HG02763 (cell line): ENCODE measurements around the gene PLEKHA3.
"Not testable (repeated sequence)": the region's sequence is repeated elsewhere in the genome, so short reads cannot be mapped to it uniquely, and the experiment has no call there.

Source experiments
- ATAC-seq: cut with Tn5 transposase; IDR thresholded peaks from one replicate; pipeline ENCODE4 v1.9.1; 2021; ENCODE audit warnings: mild to moderate bottlenecking, moderate library complexity; ENCODE audit not compliant: unreplicated experiment

PLEKHA3 gene

DNA sequence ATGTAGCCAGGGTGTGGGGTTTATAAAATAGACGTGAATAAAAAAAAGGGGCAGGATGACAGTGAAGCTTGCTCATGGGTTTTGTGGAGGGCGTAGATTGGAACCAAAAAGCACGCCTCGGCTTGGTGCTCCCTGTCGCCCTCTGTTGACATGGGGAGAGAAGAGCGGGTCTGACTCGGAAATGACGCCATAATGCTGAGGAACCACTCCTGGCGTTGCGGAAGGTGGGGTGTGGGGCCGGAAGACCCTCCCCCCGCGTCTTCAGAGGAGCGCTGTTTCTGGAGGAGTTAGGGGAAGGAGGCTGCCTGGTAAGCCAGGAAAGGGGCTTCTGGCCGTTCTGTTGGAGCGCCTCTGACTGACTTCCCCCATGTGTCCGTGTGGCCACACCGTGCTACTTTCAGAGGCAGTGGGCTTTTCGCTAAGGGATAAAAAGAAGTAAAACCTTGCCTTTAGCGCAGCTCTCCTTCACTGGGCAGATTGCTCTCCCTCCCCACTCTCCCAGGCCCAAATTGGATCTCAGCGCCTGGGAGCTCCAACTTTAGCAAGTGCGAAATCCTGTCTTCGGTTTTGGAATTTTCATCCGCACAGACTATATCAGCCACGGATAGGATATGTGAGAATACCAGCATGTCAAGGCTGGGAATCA lies 42.8 kb downstream of the PLEKHA3 start:
- peak; percentile 94 for ATAC-seq

DNA sequence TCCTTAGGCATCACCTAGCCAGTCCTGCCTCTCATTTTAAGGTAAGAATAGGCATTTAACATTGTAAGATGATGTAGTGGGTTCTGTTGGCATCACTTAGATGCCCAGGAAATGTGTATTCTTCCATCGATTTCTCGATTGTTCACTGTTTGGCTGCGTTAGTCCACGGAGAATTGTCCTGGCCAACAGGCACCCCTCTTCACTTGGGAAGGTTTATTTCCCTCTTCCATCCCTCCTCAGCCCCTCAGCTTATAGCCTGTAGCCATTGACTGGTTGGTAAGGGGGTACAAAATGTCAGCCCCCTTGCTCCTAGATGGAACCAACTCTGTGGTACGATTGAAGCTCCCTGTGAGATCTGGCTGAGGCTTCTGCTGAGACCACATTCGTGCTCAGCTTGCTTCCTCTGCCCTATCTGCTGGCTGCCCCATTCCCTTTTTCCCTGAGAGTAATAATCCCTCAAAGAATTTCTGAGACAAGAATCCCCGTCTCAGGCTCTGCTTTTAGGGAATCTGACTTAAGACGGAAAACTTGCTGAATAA lies 43.4 kb downstream of the PLEKHA3 start:
- peak; percentile 6 for ATAC-seq

DNA sequence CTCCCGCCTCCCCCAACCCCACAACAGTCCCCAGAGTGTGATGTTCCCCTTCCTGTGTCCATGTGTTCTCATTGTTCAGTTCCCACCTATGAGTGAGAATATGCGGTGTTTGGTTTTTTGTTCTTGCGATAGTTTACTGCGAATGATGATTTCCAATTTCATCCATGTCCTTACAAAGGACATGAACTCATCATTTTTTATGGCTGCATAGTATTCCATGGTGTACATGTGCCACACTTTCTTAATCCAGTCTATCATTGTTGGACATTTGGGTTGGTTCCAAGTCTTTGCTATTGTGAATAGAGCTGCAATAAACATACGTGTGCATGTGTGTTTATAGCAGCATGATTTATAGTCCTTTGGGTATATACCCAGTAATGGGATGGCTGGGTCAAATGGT lies 44.8 kb downstream of the PLEKHA3 start:
- not testable (repeated sequence) for ATAC-seq

DNA sequence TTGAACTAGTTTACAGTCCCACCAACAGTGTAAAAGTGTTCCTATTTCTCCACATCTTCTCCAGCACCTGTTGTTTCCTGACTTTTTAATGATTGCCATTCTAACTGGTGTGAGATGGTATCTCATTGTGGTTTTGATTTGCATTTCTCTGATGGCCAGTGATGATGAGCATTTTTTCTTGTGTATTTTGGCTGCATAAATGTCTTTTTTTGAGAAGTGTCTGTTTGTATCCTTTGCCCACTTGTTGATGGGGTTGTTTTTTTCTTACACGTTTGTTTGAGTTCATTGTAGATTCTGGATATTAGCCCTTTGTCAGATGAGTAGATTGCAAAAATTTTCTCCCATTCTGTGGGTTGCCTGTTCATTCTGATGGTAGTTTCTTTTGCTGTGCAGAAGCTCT lies 45.2 kb downstream of the PLEKHA3 start:
- ATAC-seq: not testable (repeated sequence)

DNA sequence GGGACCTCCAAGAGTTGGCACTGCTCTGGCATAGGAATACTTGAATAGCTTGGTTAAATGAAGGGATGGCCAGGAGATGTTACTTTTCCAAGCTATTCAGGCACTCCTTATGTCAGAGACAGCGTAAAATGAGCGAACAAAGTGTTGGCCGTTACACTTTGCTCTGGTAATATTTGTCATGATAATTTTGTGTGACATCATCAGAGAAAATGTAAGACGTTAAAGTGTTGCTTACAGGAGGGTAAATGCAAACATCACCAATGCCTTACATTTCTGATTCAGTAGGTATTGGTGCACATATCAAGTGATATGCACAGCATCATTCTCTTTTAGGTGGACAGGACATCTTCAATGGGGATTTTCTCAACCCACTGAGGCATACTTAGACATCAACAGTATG lies 46.0 kb downstream of the PLEKHA3 start:
- no peak for ATAC-seq

DNA sequence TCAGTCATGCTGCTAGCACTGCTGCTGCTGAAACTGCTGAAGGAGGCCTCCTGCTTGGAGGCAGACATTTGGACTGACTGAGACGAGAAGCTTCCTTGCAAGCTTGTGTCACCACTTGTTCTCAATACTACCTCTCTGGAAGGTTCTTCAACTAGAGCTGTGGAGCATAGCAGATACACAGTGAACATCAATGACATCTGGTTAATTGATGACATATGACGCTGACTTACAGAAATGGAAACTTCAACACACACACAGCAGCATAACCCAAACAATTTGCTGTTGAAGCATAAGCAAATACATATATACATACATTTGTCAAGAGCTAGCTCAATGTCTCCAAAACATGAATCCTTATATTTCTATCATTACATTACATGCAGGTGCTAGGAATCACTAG lies 47.3 kb downstream of the PLEKHA3 start:
- ATAC-seq: no peak

DNA sequence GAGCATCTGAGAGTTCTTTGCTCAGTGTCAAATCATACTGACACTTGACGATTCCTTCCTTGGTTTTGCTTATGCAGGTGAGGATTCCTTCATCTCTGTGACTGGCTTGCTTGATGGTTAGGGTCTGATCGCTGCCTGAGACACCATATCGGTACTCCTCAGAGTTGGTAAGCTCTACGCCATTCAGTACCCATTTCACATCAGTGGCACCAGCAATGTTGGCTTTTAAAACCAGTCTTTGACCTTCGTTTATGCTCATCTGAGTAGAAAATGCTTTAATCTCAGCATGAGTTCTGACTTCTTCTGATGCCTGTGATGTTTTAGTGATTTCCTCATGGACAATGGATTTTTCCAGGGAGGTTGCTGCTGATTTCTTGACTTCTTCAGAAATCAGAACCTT lies 48.4 kb downstream of the PLEKHA3 start:
- no peak for ATAC-seq

DNA sequence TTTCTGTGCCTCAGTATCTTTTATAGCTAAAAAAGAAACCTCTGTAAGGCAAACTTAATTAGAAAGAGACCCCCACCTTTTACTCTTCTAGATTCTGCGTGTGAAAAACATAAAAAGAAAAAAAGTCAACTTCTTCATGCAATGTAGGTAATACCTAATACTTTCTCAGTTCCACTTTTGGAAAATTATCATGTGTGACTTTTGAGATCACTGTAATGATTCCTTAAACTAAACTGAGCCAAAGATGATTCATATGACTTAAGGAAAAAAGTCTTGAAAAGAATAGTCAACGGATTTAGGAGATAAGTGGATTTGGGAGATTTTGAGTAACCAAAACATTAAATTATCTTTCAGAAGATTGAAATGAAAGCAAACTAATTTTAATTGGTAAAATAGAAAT lies 48.9 kb downstream of the PLEKHA3 start:
- no peak for ATAC-seq

DNA sequence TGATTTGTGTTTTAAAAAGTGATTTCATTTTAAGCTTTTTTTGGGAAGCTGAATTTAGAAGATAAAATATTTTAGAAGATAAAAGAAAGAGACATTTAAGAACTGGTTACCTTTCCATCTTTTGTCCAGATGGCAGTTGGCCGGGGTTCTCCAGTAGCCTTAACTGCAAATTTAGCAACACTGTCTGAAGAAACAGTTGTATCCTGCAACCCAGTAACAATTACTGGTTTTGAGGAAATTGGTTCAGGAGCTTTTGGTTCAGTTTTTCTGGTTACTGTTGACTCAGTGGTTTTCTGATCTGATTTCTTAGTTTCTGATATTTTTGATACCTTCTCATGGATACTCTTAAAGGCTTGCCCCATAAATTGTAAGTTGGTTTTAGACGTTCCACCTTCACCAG lies 49.9 kb downstream of the PLEKHA3 start:
- ATAC-seq: peak; percentile 1

DNA sequence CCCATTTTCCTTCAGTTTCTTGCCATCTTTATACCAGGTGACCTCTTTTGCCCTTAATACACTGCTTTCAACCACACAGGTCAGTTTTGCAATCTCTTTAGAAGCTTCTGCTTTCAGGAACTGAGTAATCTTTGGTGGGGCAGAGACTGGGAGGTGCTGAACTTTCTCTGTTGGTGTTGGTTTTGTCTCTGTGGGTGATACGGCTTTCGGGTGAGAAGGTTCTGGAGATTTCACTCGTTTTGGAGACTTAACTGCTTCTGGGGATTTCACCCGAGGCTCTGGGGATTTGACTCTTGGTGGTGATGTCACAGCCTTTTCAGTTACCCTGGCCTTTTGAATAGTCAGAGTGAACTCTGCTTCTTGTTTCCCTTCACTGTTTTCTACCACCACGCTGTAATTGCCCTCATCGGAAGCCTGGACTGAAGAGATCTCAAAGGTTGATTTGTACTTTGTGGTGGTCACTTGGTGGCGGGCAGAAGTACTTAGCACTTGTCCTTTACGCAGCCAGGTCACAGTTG lies 50.4 kb downstream of the PLEKHA3 start:
- peak; percentile 96 for ATAC-seq

DNA sequence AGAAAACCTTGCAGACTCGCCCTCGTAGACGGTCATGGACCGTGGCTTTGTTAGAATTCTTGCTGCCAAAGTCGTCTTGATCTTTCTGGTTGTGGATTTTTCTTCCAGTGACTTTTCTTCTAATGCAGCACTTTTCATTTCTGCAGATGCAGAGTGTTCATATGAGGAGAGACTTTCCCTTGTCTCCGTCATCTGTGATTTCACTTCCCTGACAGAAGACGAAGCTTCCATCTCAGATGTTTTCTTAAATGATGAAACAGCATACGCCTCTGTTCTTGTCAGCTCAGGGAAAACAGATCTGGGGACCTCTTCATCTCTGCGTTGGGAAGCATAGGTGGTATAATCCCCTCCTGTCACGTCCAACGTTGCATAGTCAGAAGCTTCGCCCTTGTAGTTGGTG lies 50.9 kb downstream of the PLEKHA3 start:
- ATAC-seq: no peak

DNA sequence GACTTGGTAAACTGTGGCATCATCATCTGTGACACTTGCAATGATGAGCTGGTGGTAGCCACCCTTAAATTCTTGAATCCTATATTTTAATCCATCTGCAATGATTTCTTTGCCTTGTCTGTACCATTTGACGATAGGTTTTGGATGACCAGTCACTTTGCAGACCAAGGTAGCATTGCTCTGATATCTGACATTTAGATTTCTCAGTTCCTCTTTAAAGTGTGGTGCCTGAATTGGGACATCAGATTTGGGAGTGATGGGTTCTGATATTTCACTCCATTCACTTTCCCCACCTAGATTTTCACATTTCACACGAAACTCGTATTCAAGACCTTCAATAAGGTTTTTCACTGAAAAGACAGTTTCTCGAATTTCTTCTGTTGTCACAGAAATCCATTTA lies 55.8 kb downstream of the PLEKHA3 start:
- no peak for ATAC-seq

DNA sequence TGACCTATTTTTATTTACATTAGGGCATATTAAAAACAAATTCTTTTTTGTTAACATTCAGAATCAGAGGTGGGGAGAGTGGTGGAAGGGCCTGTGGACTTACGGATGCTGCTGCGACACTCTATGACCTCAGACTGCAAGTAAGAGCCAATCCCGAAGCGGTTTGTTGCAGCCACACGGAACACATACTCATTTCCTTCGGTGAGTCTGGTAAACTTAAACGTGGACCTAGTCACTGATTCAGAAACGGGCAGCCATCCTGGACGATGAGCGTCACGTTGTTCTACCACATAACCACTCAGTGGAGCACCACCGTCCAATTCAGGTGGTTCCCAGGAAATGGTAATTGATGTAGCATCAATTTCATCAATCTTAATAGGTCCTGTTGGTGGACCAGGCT lies 61.9 kb downstream of the PLEKHA3 start:
- ATAC-seq: no peak

DNA sequence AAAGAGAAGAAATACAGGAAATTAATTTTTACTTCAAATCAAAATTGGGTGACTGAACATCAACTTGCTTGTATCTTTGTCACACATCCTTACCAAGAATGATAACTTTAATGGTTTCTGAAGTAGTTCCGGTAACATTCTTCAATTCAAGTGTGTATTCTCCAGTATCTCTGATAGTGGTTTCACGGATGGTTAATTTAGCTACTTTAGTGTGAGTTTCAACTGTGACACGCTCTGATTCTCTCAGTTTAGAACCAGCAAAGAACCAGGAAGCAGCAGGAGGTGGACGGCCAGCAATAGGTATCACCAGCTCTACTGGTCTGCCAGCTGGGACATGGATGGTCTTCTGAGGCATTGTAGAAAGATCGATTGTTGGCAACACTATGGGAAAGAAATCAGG lies 62.3 kb downstream of the PLEKHA3 start:
- no peak for ATAC-seq

DNA sequence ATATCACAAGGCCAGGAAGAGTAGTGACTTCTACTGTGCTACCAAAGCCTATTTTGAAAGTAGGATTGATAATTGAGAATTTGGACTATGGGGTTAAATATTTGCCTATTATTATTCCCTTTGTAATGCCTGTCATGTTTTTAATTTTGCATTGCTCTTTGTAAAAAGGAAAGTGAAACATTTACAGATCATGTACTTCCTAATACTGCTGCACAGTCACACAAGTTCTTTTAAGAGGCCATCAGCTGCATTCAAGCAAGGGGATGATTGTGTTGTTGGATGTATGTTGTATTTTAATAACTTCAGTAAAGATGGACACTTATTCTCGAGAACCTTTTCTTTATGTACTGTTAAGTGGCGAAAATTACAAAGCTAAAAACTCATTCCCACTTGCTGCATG lies 70.1 kb downstream of the PLEKHA3 start:
- no peak for ATAC-seq

DNA sequence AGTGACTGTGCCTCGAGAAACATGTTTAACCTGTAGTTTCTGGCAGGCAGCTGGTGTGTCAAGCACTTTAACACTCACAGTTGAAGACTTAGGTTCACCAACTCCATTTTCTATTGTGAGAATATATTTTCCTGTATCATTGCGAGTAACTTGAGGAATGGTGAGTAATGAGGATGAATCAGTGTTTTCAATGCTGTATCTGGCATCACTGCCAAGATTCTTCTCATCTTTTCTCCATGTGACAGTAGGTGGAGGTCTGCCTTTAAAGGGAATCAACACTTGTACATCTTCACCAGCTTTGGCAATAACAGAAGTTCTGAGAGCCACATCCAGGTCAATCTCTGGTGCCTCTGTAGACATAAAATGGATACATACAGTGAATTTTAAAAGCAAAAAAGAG lies 72.8 kb downstream of the PLEKHA3 start:
- ATAC-seq: no peak
